Measurements from ENCODE around the gene ASAH2.
"Not testable (repeated sequence)": the region's sequence is repeated elsewhere in the genome, so short reads cannot be mapped to it uniquely, and the experiment has no call there.

ASAH2 gene

DNA sequence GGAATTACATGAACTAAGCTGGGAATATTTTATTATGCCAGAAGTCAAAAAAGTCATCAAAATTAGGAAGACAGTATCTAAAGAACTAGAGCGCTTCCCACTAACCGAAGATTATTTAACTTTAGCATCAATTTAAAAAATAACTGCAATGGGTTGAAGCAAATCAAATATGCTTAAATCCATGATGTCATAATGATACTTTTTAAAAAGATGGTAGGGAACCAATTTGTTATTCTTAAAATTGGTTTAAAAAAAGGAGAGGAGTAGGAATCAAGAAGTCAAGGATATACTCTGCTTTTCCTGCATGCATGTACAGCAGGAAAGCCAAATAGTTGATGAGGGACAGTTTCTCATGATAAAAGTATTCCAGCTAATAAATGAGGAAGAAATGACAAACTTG lies 3.2 kb upstream of the ASAH2 start:
- no peak for DNase-seq (ENCODE audit: low spot score)

DNA sequence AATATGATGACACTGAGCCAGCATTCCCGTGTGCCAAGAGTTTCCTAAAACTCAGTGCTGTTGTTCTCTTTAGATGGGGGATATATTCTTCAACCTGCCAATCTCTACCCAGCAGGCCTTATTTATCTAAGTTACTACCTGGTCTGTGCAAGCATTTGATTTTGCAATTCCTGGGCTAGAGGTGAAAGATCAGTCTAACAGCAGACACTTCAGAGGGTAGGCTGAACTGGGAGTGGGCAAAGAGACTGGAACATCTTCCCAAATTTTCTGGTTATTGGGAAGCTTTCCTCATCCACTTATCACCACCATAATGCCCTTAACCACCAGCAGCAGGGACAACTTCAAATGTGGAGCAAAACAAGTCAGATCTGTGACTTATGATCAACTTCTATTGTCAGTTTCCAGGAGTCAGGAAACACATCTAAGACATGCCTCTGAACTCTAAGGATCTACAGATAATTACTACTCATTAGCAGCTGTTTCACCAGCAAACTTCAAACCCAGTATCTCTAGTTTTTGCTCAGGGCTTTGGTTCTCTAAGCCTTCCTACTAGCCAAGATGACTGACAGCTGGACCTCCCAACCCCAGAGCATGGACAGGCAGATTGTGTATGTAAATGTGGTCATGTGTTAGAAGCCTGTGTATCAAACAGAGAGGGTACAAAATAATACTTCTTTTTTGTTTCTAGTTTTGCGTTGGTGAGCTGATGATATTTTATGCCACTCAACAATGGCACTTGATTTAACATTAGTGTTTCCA lies 1.0 kb downstream of the ASAH2 start:
- DNase-seq (ENCODE audit: low spot score) = no peak

DNA sequence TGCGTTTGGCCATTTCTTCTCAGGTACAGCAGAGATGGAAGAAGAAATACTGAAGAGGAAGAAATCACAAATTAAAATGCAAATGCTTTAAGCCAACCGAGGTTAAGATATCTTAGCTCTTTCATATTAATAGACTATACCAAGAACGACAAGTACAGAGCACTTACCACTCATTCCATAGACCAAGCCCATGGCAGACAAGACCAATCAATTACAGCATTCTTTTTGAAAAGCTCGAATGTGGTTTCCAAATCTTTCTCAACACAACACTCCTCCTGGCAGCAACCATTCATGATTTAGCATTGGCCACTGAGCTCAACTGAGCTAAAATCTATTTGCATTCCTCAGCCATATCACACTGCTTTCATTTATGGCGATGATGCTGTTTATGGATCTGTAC lies 2.7 kb downstream of the ASAH2 start:
- no peak for DNase-seq (ENCODE audit: low spot score)

DNA sequence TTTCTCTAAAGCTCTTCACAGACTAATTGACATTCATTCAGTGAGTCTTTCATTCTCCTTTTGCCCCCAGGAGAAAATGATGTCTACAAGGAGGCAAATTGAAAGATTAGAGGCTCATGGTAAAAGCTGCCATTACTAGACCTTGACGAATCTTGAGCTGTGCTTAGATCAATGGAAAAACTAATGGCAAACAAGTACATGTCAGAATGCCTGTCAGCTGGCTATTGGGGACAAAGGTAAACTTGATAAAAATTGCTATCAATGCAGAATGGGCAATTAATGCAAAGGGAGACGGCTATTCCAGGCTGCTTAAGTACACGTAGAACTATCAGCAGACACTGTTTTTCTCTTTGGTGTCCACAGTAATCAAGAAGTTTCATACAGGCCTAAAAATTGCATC lies 3.3 kb downstream of the ASAH2 start:
- DNase-seq (ENCODE audit: low spot score) = no peak

DNA sequence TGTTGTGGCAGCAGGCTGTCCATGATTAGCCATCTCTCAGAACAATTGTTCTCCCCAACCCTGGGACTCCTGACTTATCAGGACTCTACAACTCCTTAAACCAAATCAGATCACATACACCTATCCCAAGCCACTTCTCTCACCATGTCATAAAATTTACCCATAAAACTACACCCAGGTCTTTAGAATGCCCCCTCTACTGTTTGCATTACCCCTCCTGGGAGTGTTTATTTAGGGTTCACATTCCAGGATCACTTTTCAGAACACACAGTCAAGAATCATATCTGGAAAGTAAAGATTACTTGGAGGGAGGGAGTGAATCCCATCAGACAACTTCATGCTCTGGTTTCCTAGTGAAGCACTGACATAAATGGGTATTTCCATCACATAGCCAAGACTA lies 7.1 kb downstream of the ASAH2 start:
- no peak for DNase-seq (ENCODE audit: low spot score)

DNA sequence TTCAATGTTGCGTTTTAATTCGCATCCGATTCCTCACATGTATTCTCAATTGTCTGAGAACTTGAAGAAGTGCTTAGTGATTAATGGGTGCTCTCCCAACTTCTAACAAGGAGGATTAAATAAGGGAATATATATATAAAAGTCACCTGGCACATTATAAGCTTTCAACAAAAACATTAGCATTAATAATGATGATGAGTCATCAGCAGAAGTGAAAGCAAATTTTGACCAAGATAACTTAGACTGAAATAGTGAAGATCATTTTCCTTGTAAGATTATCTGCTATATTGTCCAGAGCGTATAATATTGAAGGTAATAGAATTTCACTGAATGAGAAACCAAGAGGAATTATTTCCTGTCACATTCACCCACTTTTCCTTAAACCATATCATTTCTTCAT lies 8.5 kb downstream of the ASAH2 start:
- no peak for DNase-seq (ENCODE audit: low spot score)

DNA sequence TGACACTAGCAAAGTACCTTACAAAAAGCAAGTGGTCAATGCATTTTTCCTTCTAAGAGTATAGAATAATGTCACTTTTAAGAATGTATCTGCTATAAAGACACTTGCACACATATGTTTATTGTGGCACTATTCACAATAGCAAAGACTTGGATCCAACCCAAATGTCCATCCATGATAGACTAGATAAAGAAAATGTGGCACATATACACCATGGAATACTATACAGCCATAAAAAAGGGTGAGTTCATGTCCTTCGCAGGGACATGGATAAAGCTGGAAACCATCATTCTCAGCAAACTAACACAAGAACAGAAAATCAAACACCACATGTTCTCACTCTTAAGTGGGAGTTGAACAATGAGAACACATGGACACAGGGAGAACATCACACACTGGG lies 9.8 kb downstream of the ASAH2 start:
- DNase-seq (ENCODE audit: low spot score) = not testable (repeated sequence)

DNA sequence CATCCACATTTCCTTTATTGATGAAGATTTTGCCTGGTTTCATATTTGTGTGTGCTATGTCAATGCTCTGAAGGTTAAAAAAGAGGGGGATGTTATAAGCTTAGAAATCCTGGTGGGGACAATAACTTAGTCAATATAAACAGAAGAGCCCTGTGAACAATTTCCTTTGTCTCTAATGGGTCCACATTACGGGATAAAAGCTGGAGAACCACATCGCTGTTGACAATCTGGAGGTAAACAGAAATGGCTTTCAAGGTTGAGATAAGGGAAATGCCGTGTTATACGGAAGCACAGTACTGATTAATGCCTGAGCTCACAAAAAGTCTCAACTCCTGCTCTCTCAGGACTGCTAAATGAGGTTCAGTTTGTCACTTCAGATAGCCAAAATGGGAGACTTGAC lies 16.8 kb downstream of the ASAH2 start:
- DNase-seq (ENCODE audit: low spot score) = no peak

DNA sequence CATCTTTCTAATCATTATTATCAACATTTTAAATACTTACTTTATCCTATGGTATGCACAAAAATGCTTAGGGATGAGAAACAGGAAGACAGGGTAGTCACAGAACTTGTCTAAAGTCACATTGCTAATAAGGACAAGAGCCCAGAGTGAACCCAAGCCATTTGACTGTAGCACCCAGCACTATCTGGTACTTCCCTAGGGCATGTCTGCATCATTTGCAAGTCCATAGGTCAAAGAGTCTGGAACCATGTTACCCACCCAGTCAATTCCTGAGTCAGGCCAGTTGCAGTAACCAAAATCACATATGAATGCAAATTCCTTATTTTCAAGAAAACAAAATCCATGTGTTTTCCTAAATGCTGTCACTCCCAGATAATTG lies 19.1 kb downstream of the ASAH2 start:
- DNase-seq (ENCODE audit: low spot score) = no peak

DNA sequence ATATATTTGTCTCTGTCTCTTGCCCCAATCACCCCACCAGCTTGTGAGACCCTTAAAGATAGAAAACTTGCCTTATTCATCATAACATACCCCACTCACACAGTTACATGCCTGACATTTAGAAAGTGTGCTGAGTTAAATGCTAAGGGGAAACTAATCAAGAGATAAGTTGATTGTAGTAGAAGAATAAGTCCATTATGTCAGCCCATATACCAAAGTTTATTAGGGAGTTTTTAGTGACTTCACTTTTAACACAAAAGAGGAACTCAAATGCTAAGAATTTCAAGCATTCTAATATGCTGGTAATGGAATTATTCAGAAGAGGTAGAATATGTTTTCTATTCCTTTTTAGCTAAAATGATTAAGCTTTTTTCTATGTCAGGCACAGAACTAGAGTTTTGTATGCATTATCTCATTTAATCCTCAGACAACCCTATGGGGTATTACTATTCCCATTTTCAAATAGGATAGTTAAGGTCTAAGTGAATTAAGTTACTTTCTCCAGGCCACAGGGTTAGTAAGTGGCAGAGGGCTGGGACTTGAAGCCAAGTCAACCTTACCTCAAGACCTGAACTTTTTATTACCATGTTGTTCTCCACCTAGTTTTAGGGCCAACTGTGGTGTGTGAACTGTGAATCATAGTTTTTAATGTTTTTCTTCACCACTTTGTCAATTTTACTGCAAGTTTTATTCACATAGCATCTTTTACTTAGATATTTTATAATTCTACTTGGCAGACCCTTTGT lies 19.6 kb downstream of the ASAH2 start:
- no peak for DNase-seq (ENCODE audit: low spot score)

DNA sequence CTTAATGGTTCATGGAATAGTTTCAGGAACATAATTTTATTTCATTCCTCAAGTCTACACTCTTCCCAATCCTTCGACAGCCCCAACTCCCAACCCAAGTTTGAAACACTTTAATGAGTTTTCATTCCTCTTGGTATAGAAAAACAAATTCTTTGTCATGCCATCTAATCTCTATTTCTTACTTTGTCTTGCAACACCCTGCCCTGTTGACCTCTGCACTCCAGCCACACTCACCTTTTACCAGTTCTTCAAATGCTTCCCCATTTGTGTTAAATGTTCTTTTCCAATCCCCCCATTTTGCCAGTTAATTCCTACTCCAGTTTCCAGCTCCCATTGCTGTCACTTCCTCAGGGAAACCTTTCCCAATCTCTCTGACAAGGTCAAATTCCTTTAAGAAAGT lies 21.9 kb downstream of the ASAH2 start:
- DNase-seq (ENCODE audit: low spot score) = no peak

DNA sequence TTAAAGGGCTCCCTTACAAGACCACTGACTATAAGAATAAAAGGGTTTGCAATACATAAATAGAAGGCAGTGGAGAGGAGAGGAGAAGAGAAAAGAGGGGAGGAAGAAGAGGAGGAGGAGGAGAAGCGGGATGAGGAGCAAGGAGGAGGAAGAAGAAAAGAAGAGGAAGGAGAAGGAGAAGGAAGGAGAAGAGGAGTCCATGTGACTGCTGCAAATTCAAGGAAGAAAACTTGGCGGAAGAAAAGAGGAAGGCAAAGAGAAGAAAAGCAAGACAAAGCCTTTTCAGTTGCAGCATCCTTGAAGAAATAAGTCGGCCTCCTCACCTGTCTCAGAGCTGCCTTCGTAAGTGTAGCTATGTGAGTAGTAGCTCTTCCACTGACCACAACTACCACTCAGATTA lies 22.6 kb downstream of the ASAH2 start:
- no peak for DNase-seq (ENCODE audit: low spot score)

DNA sequence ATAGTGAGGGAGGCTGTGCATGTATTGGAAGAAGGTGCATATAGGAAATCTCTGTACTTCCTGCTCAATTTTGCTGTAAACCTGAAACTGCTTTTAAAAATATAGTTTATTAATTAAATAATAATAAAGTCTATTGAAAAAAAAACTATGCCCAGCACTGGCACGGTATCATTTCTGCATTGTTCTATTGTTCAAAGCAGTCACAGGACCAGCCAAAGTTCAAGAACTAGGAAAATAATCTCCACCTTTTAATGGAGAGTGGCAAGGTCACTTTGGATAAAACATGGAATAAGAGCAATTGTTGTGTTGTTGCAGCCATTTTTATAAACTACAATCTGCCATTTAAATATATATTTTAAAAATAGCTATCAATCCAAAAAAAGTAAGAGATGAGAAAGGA lies 24.7 kb downstream of the ASAH2 start:
- no peak for DNase-seq (ENCODE audit: low spot score)

DNA sequence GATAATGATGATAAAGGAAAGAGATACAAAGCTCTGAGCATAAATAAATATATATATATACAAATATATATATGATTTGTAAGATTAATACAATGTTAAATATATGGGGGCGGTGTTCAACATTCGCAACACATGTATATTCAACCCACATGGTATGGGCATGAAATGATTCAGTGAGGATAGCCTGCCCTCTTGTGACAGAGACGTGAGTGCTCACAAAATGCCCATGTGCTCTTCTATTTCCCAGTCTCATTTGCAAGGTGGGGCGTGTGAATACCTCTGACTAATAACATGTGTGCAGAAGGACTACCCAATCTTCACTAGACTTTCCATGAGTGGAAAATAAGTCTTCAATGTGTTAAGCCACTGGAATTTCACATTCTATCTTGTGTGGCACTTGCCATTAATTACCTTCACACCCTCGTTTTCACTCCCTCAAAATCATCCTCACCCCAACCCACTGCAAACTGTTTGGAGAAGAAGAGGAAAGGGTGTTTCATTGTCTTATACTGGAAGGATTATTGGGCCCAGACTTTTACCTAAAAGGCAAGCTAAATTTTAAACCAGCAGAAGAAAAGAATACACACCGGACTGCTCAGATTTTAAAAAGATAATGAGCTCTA lies 26.9 kb downstream of the ASAH2 start:
- peak; percentile 74 for DNase-seq (ENCODE audit: low spot score)

DNA sequence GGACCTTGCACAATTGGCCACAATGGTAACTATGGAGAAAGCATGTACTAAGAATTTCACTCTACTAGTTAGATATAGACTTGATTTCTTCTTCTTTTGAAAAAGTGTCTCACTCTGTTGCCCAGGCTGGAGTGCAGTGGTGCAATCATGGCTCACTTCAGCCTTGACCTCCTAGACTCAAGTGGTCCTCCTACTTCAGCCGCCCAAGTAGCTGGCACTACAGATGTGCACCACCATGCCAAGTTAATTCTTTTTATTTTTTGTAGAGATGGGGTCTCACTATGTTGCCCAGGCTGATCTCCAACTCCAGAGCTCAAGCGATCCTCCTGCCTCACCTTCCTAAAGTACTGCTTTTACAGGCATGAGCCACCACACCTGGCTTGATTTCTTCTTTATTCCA lies 29.1 kb downstream of the ASAH2 start:
- no peak for DNase-seq (ENCODE audit: low spot score)

DNA sequence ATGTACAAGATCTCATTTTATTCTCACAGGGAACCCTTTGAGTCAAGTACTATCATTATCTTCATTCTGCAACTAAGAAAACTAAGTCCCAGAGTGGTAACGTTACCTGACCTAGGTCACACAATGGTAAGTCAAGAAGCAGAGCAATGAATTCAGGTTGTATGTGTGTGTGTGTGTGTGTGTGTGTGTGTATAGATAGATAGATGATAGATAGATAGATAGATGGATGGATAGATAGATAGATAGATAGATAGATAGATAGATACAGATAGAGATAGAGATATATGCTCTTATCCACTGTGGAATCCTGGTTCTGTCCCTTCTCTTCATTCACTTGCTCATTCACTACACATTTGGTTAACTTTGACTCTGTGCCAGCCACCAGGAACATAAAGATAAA lies 29.8 kb downstream of the ASAH2 start:
- DNase-seq (ENCODE audit: low spot score) = no peak

DNA sequence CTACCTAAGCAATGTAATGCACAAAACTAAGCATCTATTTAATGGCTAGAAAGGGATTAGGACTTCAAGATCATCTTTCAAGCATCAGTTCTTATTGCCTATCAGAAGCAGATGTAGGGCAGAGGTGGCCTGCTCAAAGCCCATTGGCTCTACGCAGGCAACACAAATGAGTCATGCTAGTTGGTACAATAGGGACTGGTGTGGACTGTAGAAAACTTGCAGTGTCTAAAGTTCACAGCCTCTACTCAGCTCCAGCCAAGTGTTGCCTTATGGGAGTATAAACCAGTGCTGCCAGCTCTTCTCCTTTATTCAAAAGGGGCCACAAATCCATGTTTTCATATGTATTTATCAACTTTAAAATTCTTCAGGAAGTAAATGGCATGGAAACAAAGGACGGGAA lies 31.7 kb downstream of the ASAH2 start:
- DNase-seq (ENCODE audit: low spot score) = no peak

DNA sequence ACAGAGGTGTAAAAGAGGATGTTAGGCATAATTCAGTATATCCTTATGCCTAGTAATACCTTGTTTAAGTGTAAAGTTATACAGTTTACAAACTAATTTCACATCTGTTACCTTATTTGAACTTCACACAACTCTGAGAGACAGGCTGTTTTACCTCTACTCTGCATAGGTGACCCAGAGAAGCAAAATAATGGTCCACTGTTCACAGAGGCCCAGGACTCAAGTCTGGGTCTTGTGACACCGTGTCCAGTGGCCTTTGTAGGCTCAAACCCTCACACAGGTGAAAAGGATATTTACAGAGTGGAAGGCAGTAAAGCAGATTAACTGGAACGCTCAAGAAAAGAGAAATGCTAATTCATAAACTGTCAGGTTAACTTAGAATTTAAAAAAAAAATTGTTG lies 32.1 kb downstream of the ASAH2 start:
- DNase-seq (ENCODE audit: low spot score) = no peak

DNA sequence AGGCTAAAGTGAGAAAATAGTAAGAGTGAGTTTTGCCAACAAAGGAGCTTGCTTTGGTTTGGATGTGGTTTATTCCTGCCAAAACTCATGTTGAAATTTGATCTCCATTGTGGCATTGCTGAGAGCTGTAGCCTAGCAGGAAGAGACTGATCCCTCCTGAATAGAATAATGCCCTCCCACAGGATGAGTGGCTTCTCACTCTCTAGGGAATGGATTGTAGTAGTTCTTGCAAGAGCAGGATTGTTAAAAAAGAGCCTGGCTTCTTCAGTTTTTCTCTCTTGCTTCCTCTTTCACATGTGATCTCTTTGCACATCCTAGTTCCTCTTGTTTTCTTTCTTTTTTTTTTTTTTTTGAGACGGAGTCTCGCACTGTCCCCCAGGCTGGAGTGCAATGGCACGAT lies 34.4 kb downstream of the ASAH2 start:
- DNase-seq (ENCODE audit: low spot score) = no peak

DNA sequence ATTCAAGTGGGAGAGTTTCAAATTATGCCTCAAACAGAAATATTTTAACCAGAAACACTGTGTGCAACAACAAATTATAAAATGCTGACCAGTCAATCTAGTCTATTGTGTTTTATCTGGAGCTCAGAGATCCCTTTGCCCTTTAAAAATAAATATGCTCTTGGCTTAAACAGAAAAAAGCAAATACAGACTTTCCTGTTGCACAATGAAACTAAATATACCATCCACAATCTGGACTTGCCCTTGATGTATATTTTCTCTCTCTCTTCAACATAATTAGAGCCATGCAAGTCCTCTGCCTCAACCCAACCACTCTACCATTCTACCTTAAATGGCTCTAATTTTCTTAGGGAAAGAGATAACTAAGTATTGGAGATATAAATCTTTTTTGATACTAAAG lies 34.9 kb downstream of the ASAH2 start:
- no peak for DNase-seq (ENCODE audit: low spot score)

DNA sequence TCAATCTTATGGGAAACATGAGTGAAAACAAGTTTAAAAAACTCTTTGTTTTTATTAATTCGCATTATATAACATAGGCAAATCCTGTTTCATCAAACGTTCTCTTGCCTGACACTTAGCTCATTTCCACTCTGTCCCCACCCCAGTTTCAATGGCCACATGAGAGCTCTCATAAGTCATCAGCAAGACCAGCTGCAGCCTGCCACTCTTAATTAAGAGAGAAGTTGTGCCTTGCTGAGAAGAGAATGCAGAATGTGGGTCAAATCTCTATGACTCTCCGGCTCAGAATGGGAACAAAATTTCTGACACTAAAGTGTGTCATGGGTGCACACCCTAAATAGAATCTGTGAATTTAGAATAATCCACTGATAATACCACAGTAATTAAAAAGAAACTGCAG lies 39.6 kb downstream of the ASAH2 start:
- DNase-seq (ENCODE audit: low spot score) = no peak

DNA sequence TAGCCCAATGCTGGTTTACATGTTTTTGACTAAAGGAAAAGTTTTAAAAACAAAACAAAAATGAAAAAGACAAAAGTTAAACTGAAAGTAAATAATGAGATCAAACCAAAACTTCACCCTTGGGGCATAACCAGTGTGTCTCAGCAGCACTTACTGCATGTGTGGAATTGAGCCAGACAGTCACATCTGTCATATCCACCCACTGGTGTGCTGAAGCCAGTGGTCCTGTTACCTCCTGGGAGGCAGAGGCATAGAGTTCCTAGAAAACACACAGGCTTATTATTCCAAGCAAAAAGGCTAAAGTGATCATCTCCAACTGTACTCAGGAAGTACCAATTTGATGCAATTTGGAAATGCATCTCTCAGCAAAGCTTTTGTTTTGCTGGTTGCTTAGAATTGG lies 40.4 kb downstream of the ASAH2 start:
- DNase-seq (ENCODE audit: low spot score) = no peak
